ENCODE measurements around the gene PDE4D. TPM values are rescaled to one million over a fixed set of nuclear protein-coding genes. Genes with fewer than 3 reads are reported as not detected.

Gene PDE4D
- total and polyA plus RNA-seq, 10 of the 15 experiments (the other 5 are each of a cell fraction or from before 2014, with no cell fraction given): 0.87 to 4.1 (median 2.2) TPM

DNA sequence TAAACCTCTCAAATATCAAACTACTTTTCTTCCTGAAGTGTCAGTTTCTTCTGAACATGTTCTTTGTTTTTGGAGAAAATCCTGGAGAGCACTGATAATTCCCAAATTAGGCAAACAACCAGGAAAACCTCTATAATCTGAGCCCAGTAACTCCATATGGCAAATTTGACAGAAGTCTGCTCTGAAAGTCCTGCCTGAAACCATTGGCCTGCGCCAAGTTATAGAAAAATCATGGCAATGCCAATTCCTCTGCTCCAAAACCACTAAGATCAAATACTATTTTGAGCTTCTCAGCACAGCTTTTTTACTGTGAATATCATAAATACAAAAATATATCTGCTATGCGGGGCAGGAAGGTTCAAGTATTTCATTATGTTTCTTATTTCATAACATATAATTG lies 45.9 kb downstream of the PDE4D start:
- no TSS peak for BruUV-seq (replicated peaks)
- DNase-seq (ENCODE audit: low read depth, low spot score): no peak
- Histone ChIP-seq H3K27me3 (replicated peaks in 1 of 2; ENCODE audit: control insufficient read depth in 2 of 2, insufficient read depth in 2 of 2, low read length in 1 of 2) (no peaks in the 10 kb centered on the region), H2AFZ (ENCODE audit: control insufficient read depth, low read depth, low read length) (no peak overlapping the region), H3K4me3 (no peak overlapping the region), H4K20me1 (ENCODE audit: control insufficient read depth, insufficient read depth) (no peaks in the 10 kb centered on the region), H3K4me2 (ENCODE audit: control insufficient read depth, insufficient read depth) (no peak overlapping the region), H3K9ac (ENCODE audit: control insufficient read depth, insufficient read depth, low read length) (no peak overlapping the region), H3K9me3 (replicated peaks; ENCODE audit: control insufficient read depth, insufficient read depth, low read length) (no peaks in the 10 kb centered on the region), H3K79me2 (ENCODE audit: control insufficient read depth, insufficient read depth, low read length) (no peaks in the 10 kb centered on the region), H3K36me3 (ENCODE audit: control insufficient read depth in 2 of 2, insufficient read depth in 2 of 2, low read length in 1 of 2) (no peaks in the 10 kb centered on the region), H3K27ac (ENCODE audit: control insufficient read depth, insufficient read depth) (no peak overlapping the region), H3K4me1 (ENCODE audit: control insufficient read depth, insufficient read depth, low read length) (no peaks in the 10 kb centered on the region)
- SMC1A ChIA-PET (ENCODE audit: uncharacterized antibody, unreplicated experiment): no interaction called here
- intact Hi-C loops (cut with micrococcal nuclease; ENCODE audit: unreplicated experiment) (no loop called here), in situ Hi-C loops (cut with MboI) (no loop called here)
- RAD21 ChIA-PET (ENCODE audit: unreplicated experiment): no interaction called here
- ATAC-seq: no peak
- FAIRE-seq: no peak
- POLR2A ChIA-PET: no interaction called here
- CTCF ChIA-PET: no interaction called here
- 74% methylated on average over 2 of the region's 2 CpGs for WGBS (ENCODE audit: insufficient coverage, insufficient replicate concordance, low lambda C conversion rate, missing lambda C conversion rate)
- TF ChIP-seq SREBF1 (IDR thresholded peaks at IDR 0.05; ENCODE audit: low read length) (no peak), CHD4 (IDR thresholded peaks at IDR 0.05) (no peak), E2F4 (IDR thresholded peaks at IDR 0.05; ENCODE audit: low read depth, low read length) (no peak), ETV6 (conservative IDR thresholded peaks at IDR 0.05 in 1 of 2, IDR thresholded peaks at IDR 0.05 in 1 of 2; ENCODE audit: borderline replicate concordance in 1 of 2, low read depth in 1 of 2) (no peak), TCF7 (IDR thresholded peaks at IDR 0.05; ENCODE audit: borderline replicate concordance) (no peak), TBL1XR1 (IDR thresholded peaks at IDR 0.05; ENCODE audit: low read depth, low read length) (no peak), RAD21 (IDR thresholded peaks at IDR 0.05; ENCODE audit: insufficient read depth, low read depth, low read length) (no peak), SUZ12 (IDR thresholded peaks at IDR 0.05; ENCODE audit: unreplicated experiment) (no peak)
- TF ChIP-seq, protein P1, sequence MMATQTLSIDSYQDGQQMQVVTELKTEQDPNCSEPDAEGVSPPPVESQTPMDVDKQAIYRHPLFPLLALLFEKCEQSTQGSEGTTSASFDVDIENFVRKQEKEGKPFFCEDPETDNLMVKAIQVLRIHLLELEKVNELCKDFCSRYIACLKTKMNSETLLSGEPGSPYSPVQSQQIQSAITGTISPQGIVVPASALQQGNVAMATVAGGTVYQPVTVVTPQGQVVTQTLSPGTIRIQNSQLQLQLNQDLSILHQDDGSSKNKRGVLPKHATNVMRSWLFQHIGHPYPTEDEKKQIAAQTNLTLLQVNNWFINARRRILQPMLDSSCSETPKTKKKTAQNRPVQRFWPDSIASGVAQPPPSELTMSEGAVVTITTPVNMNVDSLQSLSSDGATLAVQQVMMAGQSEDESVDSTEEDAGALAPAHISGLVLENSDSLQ (IDR thresholded peaks at IDR 0.05): no peak
- TF ChIP-seq, protein P2, sequence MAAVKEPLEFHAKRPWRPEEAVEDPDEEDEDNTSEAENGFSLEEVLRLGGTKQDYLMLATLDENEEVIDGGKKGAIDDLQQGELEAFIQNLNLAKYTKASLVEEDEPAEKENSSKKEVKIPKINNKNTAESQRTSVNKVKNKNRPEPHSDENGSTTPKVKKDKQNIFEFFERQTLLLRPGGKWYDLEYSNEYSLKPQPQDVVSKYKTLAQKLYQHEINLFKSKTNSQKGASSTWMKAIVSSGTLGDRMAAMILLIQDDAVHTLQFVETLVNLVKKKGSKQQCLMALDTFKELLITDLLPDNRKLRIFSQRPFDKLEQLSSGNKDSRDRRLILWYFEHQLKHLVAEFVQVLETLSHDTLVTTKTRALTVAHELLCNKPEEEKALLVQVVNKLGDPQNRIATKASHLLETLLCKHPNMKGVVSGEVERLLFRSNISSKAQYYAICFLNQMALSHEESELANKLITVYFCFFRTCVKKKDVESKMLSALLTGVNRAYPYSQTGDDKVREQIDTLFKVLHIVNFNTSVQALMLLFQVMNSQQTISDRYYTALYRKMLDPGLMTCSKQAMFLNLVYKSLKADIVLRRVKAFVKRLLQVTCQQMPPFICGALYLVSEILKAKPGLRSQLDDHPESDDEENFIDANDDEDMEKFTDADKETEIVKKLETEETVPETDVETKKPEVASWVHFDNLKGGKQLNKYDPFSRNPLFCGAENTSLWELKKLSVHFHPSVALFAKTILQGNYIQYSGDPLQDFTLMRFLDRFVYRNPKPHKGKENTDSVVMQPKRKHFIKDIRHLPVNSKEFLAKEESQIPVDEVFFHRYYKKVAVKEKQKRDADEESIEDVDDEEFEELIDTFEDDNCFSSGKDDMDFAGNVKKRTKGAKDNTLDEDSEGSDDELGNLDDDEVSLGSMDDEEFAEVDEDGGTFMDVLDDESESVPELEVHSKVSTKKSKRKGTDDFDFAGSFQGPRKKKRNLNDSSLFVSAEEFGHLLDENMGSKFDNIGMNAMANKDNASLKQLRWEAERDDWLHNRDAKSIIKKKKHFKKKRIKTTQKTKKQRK (IDR thresholded peaks at IDR 0.05; ENCODE audit: low read depth, low read length): no peak
- TF ChIP-seq, protein P3, sequence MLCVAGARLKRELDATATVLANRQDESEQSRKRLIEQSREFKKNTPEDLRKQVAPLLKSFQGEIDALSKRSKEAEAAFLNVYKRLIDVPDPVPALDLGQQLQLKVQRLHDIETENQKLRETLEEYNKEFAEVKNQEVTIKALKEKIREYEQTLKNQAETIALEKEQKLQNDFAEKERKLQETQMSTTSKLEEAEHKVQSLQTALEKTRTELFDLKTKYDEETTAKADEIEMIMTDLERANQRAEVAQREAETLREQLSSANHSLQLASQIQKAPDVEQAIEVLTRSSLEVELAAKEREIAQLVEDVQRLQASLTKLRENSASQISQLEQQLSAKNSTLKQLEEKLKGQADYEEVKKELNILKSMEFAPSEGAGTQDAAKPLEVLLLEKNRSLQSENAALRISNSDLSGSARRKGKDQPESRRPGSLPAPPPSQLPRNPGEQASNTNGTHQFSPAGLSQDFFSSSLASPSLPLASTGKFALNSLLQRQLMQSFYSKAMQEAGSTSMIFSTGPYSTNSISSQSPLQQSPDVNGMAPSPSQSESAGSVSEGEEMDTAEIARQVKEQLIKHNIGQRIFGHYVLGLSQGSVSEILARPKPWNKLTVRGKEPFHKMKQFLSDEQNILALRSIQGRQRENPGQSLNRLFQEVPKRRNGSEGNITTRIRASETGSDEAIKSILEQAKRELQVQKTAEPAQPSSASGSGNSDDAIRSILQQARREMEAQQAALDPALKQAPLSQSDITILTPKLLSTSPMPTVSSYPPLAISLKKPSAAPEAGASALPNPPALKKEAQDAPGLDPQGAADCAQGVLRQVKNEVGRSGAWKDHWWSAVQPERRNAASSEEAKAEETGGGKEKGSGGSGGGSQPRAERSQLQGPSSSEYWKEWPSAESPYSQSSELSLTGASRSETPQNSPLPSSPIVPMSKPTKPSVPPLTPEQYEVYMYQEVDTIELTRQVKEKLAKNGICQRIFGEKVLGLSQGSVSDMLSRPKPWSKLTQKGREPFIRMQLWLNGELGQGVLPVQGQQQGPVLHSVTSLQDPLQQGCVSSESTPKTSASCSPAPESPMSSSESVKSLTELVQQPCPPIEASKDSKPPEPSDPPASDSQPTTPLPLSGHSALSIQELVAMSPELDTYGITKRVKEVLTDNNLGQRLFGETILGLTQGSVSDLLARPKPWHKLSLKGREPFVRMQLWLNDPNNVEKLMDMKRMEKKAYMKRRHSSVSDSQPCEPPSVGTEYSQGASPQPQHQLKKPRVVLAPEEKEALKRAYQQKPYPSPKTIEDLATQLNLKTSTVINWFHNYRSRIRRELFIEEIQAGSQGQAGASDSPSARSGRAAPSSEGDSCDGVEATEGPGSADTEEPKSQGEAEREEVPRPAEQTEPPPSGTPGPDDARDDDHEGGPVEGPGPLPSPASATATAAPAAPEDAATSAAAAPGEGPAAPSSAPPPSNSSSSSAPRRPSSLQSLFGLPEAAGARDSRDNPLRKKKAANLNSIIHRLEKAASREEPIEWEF (IDR thresholded peaks at IDR 0.05; ENCODE audit: insufficient replicate concordance, low read depth, low read length): no peak
- TF ChIP-seq, protein P4, sequence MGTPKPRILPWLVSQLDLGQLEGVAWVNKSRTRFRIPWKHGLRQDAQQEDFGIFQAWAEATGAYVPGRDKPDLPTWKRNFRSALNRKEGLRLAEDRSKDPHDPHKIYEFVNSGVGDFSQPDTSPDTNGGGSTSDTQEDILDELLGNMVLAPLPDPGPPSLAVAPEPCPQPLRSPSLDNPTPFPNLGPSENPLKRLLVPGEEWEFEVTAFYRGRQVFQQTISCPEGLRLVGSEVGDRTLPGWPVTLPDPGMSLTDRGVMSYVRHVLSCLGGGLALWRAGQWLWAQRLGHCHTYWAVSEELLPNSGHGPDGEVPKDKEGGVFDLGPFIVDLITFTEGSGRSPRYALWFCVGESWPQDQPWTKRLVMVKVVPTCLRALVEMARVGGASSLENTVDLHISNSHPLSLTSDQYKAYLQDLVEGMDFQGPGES (IDR thresholded peaks at IDR 0.05): no peak

Data from GM12878 (cell line).